Measurements from ENCODE around the gene MINDY4. TPM values are rescaled to one million over a fixed set of nuclear protein-coding genes. Genes with fewer than 3 reads are reported as not detected.

MINDY4 gene
- total and polyA plus RNA-seq, 2 of the 13 experiments (the other 11 are each of a cell fraction or from before 2014, with no cell fraction given) = not detected

DNA sequence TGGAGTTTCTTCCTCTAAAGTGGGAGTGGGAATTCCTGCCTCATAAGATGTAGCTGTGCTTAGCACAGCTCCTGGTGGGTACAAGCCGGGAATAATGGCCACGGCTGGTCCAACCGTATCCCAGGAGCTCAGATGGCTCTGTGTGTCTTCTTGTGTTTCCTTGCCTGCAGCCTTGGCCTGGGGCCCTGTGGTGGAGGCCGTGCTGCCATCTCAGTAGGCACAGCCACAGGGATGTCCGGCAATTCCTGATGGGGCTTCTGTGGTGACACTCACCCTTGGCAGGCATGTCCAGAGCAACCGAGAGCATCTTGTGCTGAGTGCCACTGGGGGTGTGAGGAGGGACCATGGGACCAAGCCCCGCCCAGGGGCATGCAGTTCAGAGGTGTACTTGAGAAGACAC is 90.4 kb downstream of the MINDY4 start (continued):
- TF ChIP-seq ESRRA (CRISPR knock-in tag; IDR thresholded peaks at IDR 0.05; ENCODE audit: low read depth) (no peak), MTF1 (CRISPR knock-in tag; IDR thresholded peaks at IDR 0.05) (no peak)
- TF ChIP-seq, protein P1, sequence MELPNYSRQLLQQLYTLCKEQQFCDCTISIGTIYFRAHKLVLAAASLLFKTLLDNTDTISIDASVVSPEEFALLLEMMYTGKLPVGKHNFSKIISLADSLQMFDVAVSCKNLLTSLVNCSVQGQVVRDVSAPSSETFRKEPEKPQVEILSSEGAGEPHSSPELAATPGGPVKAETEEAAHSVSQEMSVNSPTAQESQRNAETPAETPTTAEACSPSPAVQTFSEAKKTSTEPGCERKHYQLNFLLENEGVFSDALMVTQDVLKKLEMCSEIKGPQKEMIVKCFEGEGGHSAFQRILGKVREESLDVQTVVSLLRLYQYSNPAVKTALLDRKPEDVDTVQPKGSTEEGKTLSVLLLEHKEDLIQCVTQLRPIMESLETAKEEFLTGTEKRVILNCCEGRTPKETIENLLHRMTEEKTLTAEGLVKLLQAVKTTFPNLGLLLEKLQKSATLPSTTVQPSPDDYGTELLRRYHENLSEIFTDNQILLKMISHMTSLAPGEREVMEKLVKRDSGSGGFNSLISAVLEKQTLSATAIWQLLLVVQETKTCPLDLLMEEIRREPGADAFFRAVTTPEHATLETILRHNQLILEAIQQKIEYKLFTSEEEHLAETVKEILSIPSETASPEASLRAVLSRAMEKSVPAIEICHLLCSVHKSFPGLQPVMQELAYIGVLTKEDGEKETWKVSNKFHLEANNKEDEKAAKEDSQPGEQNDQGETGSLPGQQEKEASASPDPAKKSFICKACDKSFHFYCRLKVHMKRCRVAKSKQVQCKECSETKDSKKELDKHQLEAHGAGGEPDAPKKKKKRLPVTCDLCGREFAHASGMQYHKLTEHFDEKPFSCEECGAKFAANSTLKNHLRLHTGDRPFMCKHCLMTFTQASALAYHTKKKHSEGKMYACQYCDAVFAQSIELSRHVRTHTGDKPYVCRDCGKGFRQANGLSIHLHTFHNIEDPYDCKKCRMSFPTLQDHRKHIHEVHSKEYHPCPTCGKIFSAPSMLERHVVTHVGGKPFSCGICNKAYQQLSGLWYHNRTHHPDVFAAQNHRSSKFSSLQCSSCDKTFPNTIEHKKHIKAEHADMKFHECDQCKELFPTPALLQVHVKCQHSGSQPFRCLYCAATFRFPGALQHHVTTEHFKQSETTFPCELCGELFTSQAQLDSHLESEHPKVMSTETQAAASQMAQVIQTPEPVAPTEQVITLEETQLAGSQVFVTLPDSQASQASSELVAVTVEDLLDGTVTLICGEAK (IDR thresholded peaks at IDR 0.05) = no peak
- TF ChIP-seq, protein P1 (CRISPR knock-in tag; IDR thresholded peaks at IDR 0.05) = no peak

Data from HepG2 (cell line).